Ammon's horn (tissue), 1 donor: Measurements from ENCODE around the gene MDM2.

ENCODE experiments used
- DNase-seq: peaks from one replicate; pipeline ENCODE4 v3.0.0-alpha.2; 2016; ENCODE audit warnings: low spot score

MDM2 gene

DNA sequence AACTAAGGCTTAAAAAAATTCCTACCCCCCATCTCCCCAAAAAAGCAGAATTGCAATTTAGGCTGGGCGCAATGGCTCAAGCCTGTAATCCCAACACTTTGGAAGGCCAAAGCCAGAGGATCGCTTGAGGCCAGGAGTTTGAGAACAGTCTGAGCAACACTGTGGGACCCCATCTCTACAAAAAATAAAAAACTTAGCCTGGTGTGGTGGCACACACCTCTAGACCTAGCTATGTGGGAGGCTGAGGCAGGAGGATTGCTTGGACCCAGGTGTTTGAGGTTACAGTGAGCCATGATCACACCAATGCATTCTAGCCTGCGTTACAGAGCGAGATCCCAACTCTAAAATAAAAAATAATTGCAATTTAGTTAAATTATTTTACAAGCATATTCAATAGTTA lies 70.9 kb downstream of the MDM2 start:
- no peak for DNase-seq

DNA sequence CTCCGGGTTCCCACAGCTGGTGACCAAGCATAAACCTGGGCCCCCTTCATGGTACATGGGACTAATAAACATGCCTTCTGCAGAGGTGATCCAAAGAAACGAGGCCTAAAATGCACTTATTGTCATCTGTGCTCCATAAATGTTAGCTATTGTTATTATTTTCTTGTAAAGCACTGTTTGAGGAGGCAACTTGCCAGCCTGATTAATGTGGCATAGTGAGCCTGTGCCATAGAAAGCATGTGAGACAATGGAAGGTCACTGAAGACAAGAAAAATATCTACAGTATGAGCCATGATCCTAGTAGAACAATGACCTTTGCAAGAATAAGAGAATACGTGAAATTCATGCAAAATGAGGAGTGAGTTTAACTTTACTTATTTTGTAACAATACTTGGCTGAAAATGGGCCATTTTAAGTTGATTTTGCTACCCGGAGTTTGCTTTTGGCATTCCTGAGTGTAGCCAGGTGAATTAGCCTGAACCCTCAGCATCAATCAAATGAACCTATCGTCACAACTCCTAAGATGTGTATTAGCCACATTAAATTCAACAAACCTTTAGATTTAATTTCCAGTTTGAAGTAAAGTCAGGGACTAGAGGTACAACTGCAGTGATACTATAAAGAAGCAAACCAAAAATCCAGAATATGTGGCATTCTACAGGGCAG lies 72.8 kb downstream of the MDM2 start:
- peak; percentile 32 for DNase-seq

DNA sequence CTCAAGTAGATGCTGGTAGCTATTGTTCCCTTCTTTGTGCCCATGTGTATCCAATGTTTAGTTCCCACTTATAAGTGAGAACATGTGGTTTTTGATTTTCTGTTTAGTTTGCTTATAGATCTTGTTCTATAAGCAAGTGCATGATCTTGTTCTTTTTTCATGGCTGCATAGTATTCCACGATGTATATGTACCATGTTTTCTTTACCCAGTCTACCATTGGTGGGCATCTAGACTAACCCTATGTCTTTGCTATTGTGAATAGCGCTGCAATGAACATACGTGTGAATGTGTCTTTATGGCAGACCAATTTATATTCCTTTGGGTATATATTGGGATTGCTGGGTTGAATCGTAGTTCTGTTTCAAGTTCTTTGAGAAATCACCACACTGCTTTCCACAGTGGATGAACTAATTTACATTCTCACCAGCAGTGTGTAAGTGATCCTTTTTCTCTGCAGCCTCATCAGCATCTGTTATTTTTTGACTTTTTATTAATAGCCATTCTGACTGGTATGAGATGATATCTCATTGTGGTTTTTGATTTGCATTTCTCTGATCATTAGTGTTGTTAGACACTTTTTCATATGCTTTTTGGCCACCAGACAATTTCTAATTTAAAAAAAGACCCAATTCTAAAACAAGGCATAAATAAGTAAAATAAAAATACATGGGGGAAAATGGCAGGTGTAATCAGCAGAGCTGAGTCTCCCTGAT lies 74.4 kb downstream of the MDM2 start:
- DNase-seq: no peak

DNA sequence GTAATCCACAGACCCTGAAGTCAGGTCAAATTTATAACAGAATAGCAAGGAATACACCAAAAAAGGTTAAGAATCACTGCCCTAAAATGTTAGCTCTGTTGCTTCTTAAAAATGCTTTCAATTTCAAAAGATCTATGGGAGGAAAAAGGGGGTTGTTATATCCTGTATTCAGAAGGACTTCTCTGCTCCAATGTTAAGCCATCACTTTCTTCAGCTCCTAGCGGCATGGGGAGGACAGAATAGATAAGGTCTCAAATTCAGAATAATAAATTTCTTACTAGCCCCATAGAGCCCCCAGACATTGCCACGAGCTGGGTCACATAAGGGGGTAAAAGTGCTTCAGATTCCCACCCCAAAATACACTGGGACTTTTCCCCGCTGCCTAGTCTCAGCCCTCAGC lies 75.2 kb downstream of the MDM2 start:
- no peak for DNase-seq

DNA sequence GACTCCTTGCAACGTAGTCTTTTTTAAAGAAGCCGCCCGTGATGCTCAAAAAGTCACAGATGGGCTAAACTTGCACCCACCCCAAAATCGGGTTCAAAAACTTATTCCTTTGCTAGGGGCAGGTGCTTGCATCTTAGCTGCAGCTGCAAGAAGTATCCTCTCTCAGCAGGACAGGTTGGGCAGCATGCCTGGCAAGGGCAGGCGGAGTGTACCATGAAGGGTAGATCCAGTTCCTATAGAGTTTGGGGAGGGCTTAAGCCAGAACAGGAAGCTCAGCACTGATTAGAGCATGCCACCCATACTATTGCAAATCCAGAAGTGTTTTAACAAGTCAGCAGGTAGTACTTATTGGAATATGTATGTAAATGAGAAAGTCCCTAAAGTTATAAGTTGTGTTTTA lies 76.3 kb downstream of the MDM2 start:
- no peak for DNase-seq

DNA sequence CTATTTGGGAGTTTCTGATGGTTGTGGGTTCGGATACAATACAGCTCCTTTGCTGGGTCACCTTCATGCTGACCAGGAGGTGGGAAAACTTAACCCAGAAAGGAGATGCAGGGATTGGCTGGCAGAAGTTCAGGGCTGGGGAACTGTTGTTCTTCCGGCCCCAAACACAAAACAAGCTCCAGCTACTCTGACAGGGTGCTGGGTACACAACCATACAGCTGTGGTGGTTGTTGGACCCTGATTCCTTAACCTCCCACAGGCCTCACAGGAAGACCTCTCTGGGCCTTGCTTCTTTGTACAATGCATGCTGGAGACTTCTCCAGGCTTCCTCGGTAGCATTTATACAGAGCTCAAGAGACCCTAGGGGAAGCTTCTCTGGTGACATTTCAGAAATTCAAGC lies 77.4 kb downstream of the MDM2 start:
- DNase-seq: no peak

DNA sequence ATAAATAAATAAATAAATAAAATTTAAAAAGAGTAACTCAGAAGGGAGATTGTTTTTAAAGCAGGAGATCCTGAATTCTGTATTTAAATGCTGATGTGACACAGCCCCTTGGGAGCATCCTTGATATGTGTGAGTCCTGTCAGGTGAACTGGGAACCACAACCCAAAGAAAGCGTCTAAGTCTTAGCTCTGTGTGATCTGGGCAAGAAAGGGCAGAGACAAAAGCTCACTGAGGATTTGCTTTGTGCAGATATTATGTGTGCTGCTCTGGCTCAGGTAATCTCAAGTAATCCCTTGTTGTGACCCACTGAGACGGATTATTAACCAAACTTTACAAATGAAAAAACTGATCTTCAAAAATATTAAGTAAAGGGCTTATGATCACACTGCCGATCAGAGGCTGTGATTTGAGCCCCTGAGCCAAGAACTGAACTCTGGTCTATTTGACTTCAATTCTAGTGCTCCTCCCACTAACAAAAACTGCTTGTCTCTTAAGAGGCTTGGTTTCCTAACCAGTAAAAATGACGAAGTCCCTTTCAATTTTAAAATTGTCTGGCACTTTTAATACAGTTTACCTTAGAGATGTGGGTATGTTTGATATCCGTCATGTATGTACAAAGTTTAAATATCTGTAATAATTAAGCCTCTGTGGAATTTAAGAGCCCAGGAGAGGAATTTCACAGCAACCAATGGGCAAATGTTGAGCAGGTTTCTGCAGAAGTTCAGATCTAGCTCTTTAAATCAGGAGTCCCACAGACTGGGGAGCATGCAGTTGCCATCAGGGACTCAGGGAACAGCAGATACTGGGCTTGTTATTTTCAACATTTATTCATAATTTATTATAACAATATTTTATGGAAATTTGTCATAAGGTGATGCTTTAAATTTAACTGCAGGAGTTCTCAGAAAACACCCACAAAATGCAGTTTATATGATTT lies 78.9 kb downstream of the MDM2 start:
- no peak for DNase-seq

DNA sequence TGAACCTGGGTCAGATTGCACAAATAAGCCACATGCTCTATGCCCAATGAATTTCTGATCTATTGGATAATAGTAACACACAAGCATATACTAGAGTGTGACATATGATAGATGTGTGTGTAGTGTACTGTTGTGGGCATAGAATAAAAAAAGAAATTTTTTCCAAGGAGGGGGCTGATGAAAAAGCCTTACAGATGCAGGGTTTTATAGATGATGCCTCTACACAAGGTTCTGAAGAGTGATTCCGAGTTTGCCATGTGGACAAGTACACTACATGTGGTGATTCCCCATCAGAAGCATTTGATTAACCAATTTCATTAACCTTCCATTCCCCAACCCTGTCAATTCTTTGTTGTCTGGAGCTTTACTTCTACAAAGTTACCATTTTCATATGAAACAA lies 79.7 kb downstream of the MDM2 start:
- DNase-seq: no peak

DNA sequence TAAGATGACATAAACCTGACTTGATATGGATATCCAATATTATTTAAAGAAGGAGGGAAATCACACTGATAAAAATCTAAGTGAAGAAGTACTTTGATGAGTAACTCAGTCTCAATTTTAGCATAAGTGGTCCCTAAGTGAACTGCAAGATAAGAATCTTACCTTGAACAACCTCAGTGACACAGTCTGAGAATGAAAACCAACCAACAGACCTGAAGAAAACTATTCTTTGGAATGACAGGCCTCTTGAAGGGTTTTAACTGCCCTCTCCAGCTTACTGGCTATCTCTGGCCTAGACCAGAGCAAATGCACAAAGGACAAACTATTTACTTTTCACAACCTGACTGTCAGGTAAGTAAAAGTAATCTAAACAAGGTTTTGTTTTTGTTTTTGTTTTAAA lies 80.3 kb downstream of the MDM2 start:
- DNase-seq: no peak

DNA sequence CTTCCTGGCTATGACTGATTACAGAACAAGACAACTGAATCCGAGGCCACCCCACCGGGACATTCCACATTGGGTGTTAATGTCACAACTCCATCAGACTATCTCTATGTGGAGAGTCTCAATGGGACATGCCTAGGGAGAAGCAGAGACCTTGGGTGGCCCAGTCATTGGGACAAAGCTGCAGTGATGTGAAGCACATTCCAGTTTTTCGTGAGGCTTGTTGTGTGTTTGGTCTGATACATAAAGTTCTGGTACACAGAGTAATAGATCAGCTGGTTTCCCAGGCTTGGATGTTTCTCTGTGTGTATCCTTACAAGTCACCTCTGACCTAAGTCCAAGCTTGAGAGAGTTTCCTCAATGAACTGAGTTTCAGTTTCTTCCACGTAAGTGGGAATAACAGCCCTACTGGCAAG lies 82.7 kb downstream of the MDM2 start:
- no peak for DNase-seq

DNA sequence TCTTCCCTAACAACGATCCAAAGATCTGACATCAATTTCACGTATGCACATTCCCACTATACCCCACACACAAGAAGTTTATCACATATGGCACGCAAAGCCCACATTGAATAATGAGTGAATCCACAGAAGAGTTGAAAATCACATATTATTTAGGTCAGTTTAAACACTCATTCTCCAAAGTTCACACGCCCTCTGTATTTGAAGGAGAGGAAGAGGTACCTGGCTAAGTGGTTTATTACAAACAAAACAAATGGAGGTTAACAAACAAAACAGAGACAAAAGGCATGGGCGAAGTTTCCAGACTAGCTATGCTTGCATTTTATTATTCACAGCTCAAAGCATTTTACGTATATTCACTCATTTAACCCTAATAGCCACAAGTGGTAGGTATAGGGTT lies 83.2 kb downstream of the MDM2 start:
- no peak for DNase-seq

DNA sequence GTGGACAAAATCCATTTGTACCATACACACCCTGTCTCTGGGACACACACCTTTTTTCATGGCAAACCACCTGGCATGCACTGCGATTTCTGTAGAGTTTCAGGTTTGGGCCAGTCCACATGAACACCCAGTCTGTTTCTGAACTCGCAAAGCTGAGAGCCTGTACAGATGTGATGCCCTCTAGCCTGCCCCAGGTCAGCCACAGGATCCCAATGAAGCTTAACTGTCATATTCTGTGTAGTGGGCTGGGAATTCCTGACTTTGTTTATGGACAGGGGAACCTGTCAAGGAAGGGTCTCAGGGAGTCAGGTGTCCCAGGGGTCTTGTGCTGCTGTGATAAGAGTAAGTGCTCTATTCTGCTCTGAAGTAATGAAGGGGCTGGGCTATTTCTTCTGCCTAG lies 85.2 kb downstream of the MDM2 start:
- DNase-seq: no peak

DNA sequence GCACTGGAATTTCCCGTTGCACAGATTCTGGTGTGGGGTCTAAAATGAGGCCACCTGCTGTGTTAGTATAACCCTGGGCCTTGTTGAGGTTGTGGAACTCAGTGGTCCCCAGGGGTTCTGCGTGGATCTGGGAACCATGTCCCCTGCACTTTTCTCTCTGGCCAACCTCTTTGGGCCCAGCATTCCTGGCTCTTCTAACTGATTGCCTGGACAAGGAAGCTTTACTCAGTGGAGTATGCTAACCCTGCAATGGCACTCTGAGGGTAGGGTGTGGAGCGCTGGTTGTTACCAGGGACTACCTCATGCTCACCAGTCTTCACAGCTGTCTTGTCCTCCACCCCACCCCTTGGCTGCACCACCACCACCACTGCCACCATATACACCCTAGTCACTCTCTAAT lies 85.8 kb downstream of the MDM2 start:
- DNase-seq: no peak

DNA sequence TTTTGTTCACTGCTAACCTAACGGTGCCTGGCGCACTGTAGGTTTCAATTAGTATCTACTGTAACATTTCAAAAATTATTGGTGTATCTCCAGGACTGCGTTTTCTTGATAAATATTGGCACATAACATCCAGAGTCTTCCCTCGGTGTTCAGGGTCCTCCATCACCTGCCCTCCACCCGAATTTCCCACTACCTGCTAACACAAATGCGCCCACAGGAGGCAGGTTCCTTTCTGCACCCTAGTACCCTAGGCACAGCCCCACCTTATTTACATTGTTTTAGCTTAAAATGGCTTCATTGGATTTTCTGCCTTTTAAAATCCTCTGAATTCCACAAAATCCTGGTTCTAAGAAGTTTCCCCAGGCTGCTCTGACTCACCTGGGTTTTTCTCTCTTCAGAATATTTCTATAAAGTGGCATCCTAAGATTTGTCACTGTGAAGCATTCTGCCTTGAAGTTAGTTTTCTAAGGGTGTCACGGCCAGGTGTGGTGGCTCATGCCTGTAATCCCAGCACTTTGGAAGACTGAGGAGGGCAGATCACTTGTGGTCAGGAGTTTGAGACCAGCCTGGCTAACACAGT lies 86.4 kb downstream of the MDM2 start:
- DNase-seq: no peak

DNA sequence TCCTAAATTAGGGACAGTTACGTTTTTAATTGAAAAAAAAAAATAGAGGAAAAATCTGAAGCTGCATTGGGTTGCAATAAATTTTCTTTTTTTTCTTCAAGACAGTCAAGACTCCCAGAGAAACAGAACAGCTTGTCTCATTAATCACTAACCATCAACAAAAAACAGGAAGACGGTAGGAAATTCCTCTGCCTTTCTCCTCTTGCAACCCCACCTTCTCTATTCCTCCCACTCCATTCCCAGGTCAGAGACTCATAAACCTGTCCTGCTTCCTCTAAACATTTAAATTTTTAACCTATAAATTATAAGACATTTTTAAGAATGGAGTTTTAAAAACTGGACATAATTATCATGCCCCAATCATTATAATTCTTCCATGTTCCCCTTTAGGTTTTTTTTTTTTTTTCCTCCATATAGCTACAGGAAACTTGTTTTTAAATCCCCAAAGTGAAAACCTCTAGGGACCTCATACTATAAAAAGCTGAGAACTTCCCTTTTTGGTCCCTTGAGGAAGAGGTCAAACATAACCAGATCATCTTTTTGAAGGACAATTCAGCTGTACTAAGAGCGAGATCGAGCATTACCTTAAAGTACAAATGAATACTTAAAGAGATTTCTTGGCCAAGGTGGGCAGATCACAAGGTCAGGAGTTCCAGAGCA lies 89.0 kb downstream of the MDM2 start:
- DNase-seq: no peak

DNA sequence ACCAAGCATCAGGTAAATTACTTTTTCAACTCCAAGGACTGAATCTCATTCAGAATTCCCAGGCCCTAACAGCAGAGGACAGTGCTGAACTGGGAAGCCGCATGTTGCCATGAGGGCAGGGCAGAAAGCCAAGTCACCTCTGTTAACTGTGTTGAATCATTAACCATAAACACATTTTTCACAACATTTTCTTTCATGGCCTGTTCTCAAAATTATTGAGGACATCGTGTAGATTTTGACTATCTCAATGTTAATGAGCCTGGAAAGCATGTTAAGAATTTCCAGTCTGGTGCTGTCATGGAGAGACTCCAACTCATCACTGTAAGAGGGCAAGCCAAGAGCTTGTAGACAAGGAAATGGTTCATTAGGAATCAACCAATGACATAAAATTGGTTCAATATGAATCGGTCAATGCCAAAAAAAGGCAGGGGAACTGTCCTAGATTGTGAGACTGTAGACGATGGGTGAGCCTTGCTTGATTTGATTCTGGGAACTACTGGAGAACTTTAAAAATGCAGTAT lies 91.3 kb downstream of the MDM2 start:
- DNase-seq: peak; percentile 39

DNA sequence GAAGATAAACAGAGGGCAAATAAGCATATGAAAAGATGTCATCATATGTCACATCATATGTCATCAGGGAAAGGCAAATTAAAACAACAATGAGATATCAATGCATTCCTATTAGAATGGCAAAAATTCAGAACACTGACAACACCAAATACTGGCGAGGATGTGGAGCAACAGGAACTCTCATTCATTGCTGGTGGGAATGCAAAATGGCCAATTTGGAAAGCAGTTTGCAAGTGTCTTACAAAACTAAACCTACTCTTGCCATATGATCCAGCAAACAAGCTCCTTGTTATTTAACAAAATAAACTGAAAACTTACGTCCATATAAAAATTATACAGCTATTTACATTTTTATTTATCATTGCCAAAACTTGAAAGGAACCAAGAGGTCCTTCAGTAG lies 92.3 kb downstream of the MDM2 start:
- no peak for DNase-seq
